Hematopoietic multipotent progenitor cell treated with erythropoietin and hydrocortisone succinate and interleukin-3 and kit ligand, for 15 days (in vitro differentiated cells): ENCODE results near the gene CLEC4F.

ENCODE experiments used
- DNase-seq: peaks from one replicate; pipeline ENCODE4 v3.0.0-alpha.2; 2015; ENCODE audit warnings: low spot score

CLEC4F gene

GRCh38 chr2:70785137-70785911 lies 35.1 kb downstream of the CLEC4F start:
- DNase-seq, result peak; percentile 71

GRCh38 chr2:70784320-70784719 lies 36.1 kb downstream of the CLEC4F start:
- DNase-seq, result no peak

GRCh38 chr2:70779911-70780545 lies 40.4 kb downstream of the CLEC4F start:
- no peak for DNase-seq

GRCh38 chr2:70779491-70779890 lies 40.9 kb downstream of the CLEC4F start:
- no peak for DNase-seq

GRCh38 chr2:70778676-70779075 lies 41.7 kb downstream of the CLEC4F start:
- DNase-seq, result no peak

- DNase-seq, result no peak
Observed at GRCh38 chr2:70777450-70777849, 42.9 kb downstream of the CLEC4F start.

- DNase-seq, result no peak
Observed at GRCh38 chr2:70776266-70776665, 44.1 kb downstream of the CLEC4F start.

GRCh38 chr2:70775141-70775540 lies 45.3 kb downstream of the CLEC4F start:
- DNase-seq, result no peak

- no peak for DNase-seq
Observed at GRCh38 chr2:70772486-70773155, 47.8 kb downstream of the CLEC4F start.

- no peak for DNase-seq
Observed at GRCh38 chr2:70771446-70771845, 49.0 kb downstream of the CLEC4F start.

- DNase-seq, result no peak
Observed at GRCh38 chr2:70769450-70769849, 50.9 kb downstream of the CLEC4F start.

- no peak for DNase-seq
Observed at GRCh38 chr2:70768590-70769085, 51.8 kb downstream of the CLEC4F start.

GRCh38 chr2:70767699-70768589 lies 52.5 kb downstream of the CLEC4F start, which contains the start of gene ADD2:
ADD2 (minus strand) TSS chr2:70768200; CDS start chr2:70706408, 61,792 bp downstream.
- DNase-seq, result no peak

- no peak for DNase-seq
Observed at GRCh38 chr2:70767079-70767698, 53.2 kb downstream of the CLEC4F start.

- DNase-seq, result no peak
Observed at GRCh38 chr2:70766357-70767078, 53.9 kb downstream of the CLEC4F start.

GRCh38 chr2:70765507-70765906 lies 54.9 kb downstream of the CLEC4F start:
- no peak for DNase-seq

GRCh38 chr2:70759446-70759845 lies 61.0 kb downstream of the CLEC4F start:
- no peak for DNase-seq
